H1 (cell line): ENCODE results near the gene TMPRSS11F. TPM values are rescaled to one million over a fixed set of nuclear protein-coding genes. Genes with fewer than 3 reads are reported as not detected.
A peak's percentile ranks its signal among the peaks of the same experiment; 100 is the strongest.

Experiments
- CTCF ChIA-PET: fragments of 300-600 bp; sonication (Branson Sonifier 250); formaldehyde crosslinking; loops from one replicate; lab custom pipeline; 2021; ENCODE audit not compliant: partially characterized antibody; lab: Charles Lee
- POLR2A ChIA-PET: fragments of 300-600 bp; sonication (Branson Sonifier 250); formaldehyde crosslinking; loops from one replicate; lab custom pipeline; 2021; ENCODE audit warnings: inconsistent platforms; ENCODE audit not compliant: partially characterized antibody; lab: Charles Lee
- DNase-seq, 2 experiments: peaks; one replicate each; pipeline versions ENCODE4 v3.0.0 to v3.0.0-alpha.2; 2010 to 2022; ENCODE audit warnings: low spot score in 2 of 2, low read depth in 1 of 2, mixed read lengths in 1 of 2
- FAIRE-seq: peaks from 2 replicates; lab custom pipeline; 2011; peaks lifted over from hg19 to GRCh38; lab: Jason Lieb, UNC
- H2AFZ ChIP-seq: 2 replicates; pipeline ENCODE4 v1.8.1; 2012; ENCODE audit warnings: low read length, inconsistent platforms
- H2AK5ac ChIP-seq: 2 replicates; pipeline ENCODE4 v1.6.1; 2013; ENCODE audit warnings: low read depth, low read length
- H2BK120ac ChIP-seq: replicated peaks from 2 replicates; pipeline ENCODE3; 2013; ENCODE audit warnings: low read depth, low read length, inconsistent platforms
- H2BK12ac ChIP-seq: 2 replicates; pipeline ENCODE4 v1.6.1; 2013; ENCODE audit warnings: low read depth, low read length
- H2BK15ac ChIP-seq: 2 replicates; pipeline ENCODE4 v1.6.1; 2013; ENCODE audit warnings: low read length
- H2BK20ac ChIP-seq: 2 replicates; pipeline ENCODE4 v1.6.1; 2013; ENCODE audit warnings: low read length
- H2BK5ac ChIP-seq: 2 replicates; pipeline ENCODE4 v1.6.1; 2013; ENCODE audit warnings: low read depth, low read length
- H3K14ac ChIP-seq: 2 replicates; pipeline ENCODE4 v1.6.1; 2013; ENCODE audit warnings: inconsistent platforms; ENCODE audit not compliant: insufficient read length
- H3K18ac ChIP-seq: 2 replicates; pipeline ENCODE4 v1.6.1; 2013; ENCODE audit warnings: low read length; ENCODE audit errors: extremely low read depth
- H3K23ac ChIP-seq: 2 replicates; pipeline ENCODE4 v1.6.1; 2013; ENCODE audit warnings: inconsistent platforms; ENCODE audit not compliant: insufficient read length
- H3K23me2 ChIP-seq: 2 replicates; pipeline ENCODE4 v1.6.1; 2013; ENCODE audit warnings: low read depth, low read length
- H3K27ac ChIP-seq: 2 replicates; pipeline ENCODE4 v1.6.1; 2011; ENCODE audit warnings: low read depth, low read length, inconsistent platforms
- H3K27me3 ChIP-seq, 4 experiments: replicated peaks in 1 of 4; 1 replicate in 1 of 4; 2 replicates in 3 of 4; pipeline versions ENCODE4 v1.6.1 to v1.8.1; 2011 to 2013; ENCODE audit warnings: low read length in 3 of 4, mild to moderate bottlenecking in 3 of 4, inconsistent platforms in 2 of 4, mixed read lengths in 2 of 4, moderate library complexity in 1 of 4; ENCODE audit not compliant: control insufficient read depth in 3 of 4, insufficient read depth in 3 of 4; ENCODE audit errors: extremely low read depth in 1 of 4
- H3K36me3 ChIP-seq, 4 experiments: 2 replicates each; pipeline versions ENCODE4 v1.6.1 to v1.8.1; 2011 to 2013; ENCODE audit warnings: mild to moderate bottlenecking in 4 of 4, low read length in 3 of 4, moderate library complexity in 2 of 4, control low read depth in 1 of 4, inconsistent platforms in 1 of 4; ENCODE audit not compliant: insufficient read depth in 4 of 4, control insufficient read depth in 2 of 4
- H3K4ac ChIP-seq: replicated peaks from 2 replicates; pipeline ENCODE3; 2013; ENCODE audit warnings: low read length, low read depth, mixed read lengths, inconsistent platforms; ENCODE audit not compliant: insufficient read length
- H3K4me1 ChIP-seq, 4 experiments: replicated peaks in 1 of 4; 1 replicate in 1 of 4; 2 replicates in 3 of 4; pipeline versions ENCODE4 v1.6.1 to v1.8.1; 2011 to 2013; ENCODE audit warnings: low read length in 3 of 4, inconsistent platforms in 2 of 4, mixed read lengths in 1 of 4; ENCODE audit not compliant: insufficient read depth in 4 of 4, control insufficient read depth in 3 of 4
- H3K4me2 ChIP-seq, 2 experiments: 2 replicates each; pipeline versions ENCODE4 v1.6.1 to v1.8.1; 2011 to 2013; ENCODE audit warnings: low read depth in 2 of 2, low read length in 2 of 2, control low read depth in 1 of 2, inconsistent platforms in 1 of 2, mild to moderate bottlenecking in 1 of 2; ENCODE audit not compliant: insufficient read depth in 1 of 2
- H3K4me3 ChIP-seq, 4 experiments: fragments of 200-600, 300-600 bp in 1 of 4; sonication (generic), shearing (Covaris generic), sonication (Bioruptor Twin) in 1 of 4; 2 replicates each; pipeline versions ENCODE4 v1.5.1 to v1.8.1; 2011 to 2016; ENCODE audit warnings: low read length in 4 of 4, low read depth in 3 of 4, control low read depth in 2 of 4, inconsistent platforms in 2 of 4, mild to moderate bottlenecking in 2 of 4, mixed read lengths in 1 of 4, moderate library complexity in 1 of 4; ENCODE audit not compliant: insufficient read depth in 2 of 4; ENCODE audit errors: extremely low read depth in 1 of 4
- H3K56ac ChIP-seq: replicated peaks from 2 replicates; pipeline ENCODE3; 2013; ENCODE audit warnings: low read depth, mild to moderate bottlenecking, mixed read lengths, low read length, inconsistent platforms; ENCODE audit not compliant: insufficient read length
- H3K79me1 ChIP-seq: 2 replicates; pipeline ENCODE4 v1.6.1; 2013; ENCODE audit warnings: low read depth, low read length, control low read depth
- H3K79me2 ChIP-seq, 2 experiments: 2 replicates each; pipeline versions ENCODE4 v1.6.1 to v1.8.1; 2012 to 2013; ENCODE audit warnings: low read length in 2 of 2, mild to moderate bottlenecking in 2 of 2, inconsistent platforms in 1 of 2; ENCODE audit not compliant: insufficient read depth in 2 of 2, control insufficient read depth in 1 of 2
- H3K9ac ChIP-seq, 4 experiments: replicated peaks in 1 of 4; 1 replicate in 1 of 4; 2 replicates in 3 of 4; pipeline versions ENCODE4 v1.6.1 to v1.8.1; 2011 to 2013; ENCODE audit warnings: low read depth in 3 of 4, low read length in 3 of 4, control low read depth in 2 of 4, mild to moderate bottlenecking in 2 of 4, moderate library complexity in 2 of 4, inconsistent platforms in 1 of 4; ENCODE audit errors: extremely low read depth in 1 of 4
- H3K9me3 ChIP-seq, 2 experiments: 2 replicates each; pipeline versions ENCODE4 v1.6.1 to v1.8.1; 2012 to 2013; ENCODE audit warnings: mild to moderate bottlenecking in 2 of 2, moderate library complexity in 2 of 2, control low read depth in 1 of 2, inconsistent platforms in 1 of 2, low read depth in 1 of 2, low read length in 1 of 2, mixed read lengths in 1 of 2; ENCODE audit not compliant: insufficient read depth in 2 of 2
- H4K20me1 ChIP-seq, 2 experiments: replicated peaks in 1 of 2; 2 replicates each; pipeline versions ENCODE3 to v1.8.1; 2011 to 2013; ENCODE audit warnings: inconsistent platforms in 2 of 2, low read length in 2 of 2, mild to moderate bottlenecking in 1 of 2; ENCODE audit not compliant: insufficient read depth in 2 of 2, control insufficient read depth in 1 of 2
- H4K5ac ChIP-seq: 2 replicates; pipeline ENCODE4 v1.6.1; 2013; ENCODE audit warnings: low read length, low read depth, mixed read lengths, inconsistent platforms; ENCODE audit not compliant: insufficient read length
- H4K8ac ChIP-seq: 2 replicates; pipeline ENCODE4 v1.8.0; 2013; ENCODE audit warnings: mild to moderate bottlenecking, moderate library complexity, low read length, inconsistent platforms; ENCODE audit not compliant: insufficient read depth; ENCODE audit errors: extremely low read depth
- H4K91ac ChIP-seq: replicated peaks from 2 replicates; pipeline ENCODE3; 2013; ENCODE audit warnings: low read length, mixed read lengths, inconsistent platforms; ENCODE audit not compliant: insufficient read length
- ATF2 ChIP-seq: IDR thresholded peaks from 2 replicates; pipeline ENCODE4 v1.6.1; 2012; ENCODE audit warnings: low read length, inconsistent platforms
- BACH1 ChIP-seq: IDR thresholded peaks from 2 replicates; pipeline ENCODE4 v1.6.1; 2012; ENCODE audit warnings: low read length, improper control_type of control experiment
- RBBP5 ChIP-seq: IDR thresholded peaks from 2 replicates; pipeline ENCODE4 v1.7.1; 2012; ENCODE audit warnings: low read depth, mild to moderate bottlenecking, inconsistent platforms, low read length, moderate library complexity, borderline replicate concordance
- TCF12 ChIP-seq: IDR thresholded peaks from 2 replicates; pipeline ENCODE4 v1.6.1; 2011; ENCODE audit warnings: low read depth, mild to moderate bottlenecking, low read length
- WGBS, 2 experiments: shearing (Covaris generic) in 1 of 2; methylation state at CpG; one replicate each; pipeline versions ENCODE4 v1.1.6 to v1.1.7; 2013 to 2015; ENCODE audit warnings: low lambda C conversion rate in 2 of 2, mixed read lengths in 2 of 2, inconsistent platforms in 1 of 2, low coverage in 1 of 2, missing lambda C conversion rate in 1 of 2; ENCODE audit not compliant: insufficient replicate concordance in 2 of 2, insufficient coverage in 1 of 2, insufficient read length in 1 of 2; ENCODE audit errors: extremely low coverage in 1 of 2, missing lambda C conversion rate in 1 of 2; 5-methylcytosine and 5-hydroxymethylcytosine counted together
- polyA plus RNA-seq, 7 experiments: library from polyadenylated mRNA; depleted of rRNA in 3 of 7; stranded (reverse) in 5 of 7; unstranded in 2 of 7; fragments of >200 nt in 5 of 7; fragments of 200-250 nt in 2 of 7; gene quantifications; 1 replicate in 5 of 7; 2 replicates in 1 of 7; 4 replicates in 1 of 7; pipeline versions ENCODE4 v1.2.1 to v1.2.3, GENCODE V29; 2011 to 2013; ENCODE audit warnings: missing spikeins in 2 of 7, mixed read lengths in 2 of 7
- total RNA-seq: library from RNA; stranded (reverse); fragmentation: NEBNext Ultra II Directional; extraction: Animal tissue kit (Norgen Biotek cat#: 25700); gene quantifications from 2 replicates; pipeline ENCODE4 v1.2.1, GENCODE V29; 2021

The TMPRSS11F gene
- total and polyA plus RNA-seq, 2 of the 8 experiments (the other 6 are each of a cell fraction or from before 2014, with no cell fraction given) = not detected

DNA sequence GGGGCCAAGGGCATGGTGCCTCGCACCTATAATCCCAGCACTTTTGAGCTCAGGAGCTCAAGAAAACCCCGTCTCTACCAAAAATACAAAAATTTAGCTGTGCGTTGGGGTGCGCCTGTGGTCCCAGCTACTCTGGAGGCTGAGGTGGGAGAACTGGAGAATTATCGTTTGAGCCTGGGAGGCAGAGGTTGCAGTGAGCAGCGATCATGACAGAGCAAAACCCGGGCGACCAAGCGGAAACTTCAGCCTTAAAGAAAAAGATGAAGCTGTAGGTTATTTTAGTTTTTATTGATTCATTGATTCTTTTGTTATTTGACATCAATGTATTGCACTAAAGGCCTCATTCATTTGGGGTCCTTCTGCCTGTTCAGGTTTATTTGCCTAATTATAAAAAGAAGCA lies 5.4 kb downstream of the TMPRSS11F start:
- Histone ChIP-seq H3K23ac (no peak overlapping the region), H2BK120ac (no peak overlapping the region), H4K5ac (no peak overlapping the region), H3K18ac (no peak overlapping the region), H3K79me1 (no peaks in the 10 kb centered on the region), H4K91ac (no peak overlapping the region), H3K79me2 (no peaks in the 10 kb centered on the region), H3K9me3 (no peaks in the 10 kb centered on the region; a peak in 1 of 4 replicates), H3K23me2 (no peaks in the 10 kb centered on the region), H2BK15ac (no peak overlapping the region), H2AK5ac (no peak overlapping the region), H2BK12ac (no peak overlapping the region; the same call in 1 of the 2 replicates), H3K4ac (no peak overlapping the region), H2BK20ac (no peak overlapping the region), H4K8ac (peak overlapping the region; percentile 21; the same call in 1 of the 2 replicates), H3K9ac (no peak overlapping the region), H3K14ac (no peak overlapping the region), H3K27ac (no peak overlapping the region; the same call in 1 of the 2 replicates), H2BK5ac (peak overlapping the region; percentile 17; the same call in 1 of the 2 replicates), H3K56ac (no peak overlapping the region), H3K4me2 (no peak overlapping the region), H2AFZ (no peak overlapping the region), H3K4me1 (peaks cover 0 to 8% (median 4%) of the 10 kb centered on the region in 4 experiments; a peak in 4 of 7 replicates)
- ChIA-PET POLR2A (no interaction called here), CTCF (interaction anchor here (1.9 kb wide), 1 partner anchor 57 kb away, joined by 3 read pairs; no protein-coding TSS in a partner anchor)
- 83% methylated on average over 8 of the region's 9 CpGs; no CpG with 5 or more reads in 1 of the 2 experiments for WGBS, 2 experiments
- FAIRE-seq (no peak), DNase-seq (no peak)
- TF ChIP-seq TCF12 (no peak), RBBP5 (no peak), ATF2 (no peak), BACH1 (peak; percentile 74)
- TF ChIP-seq, all 59 proteins: peak for 1
- no peak overlapping the region for H3K4me3 ChIP-seq
- no peaks in the 10 kb centered on the region for H3K27me3 ChIP-seq
- H3K36me3 ChIP-seq = no peaks in the 10 kb centered on the region
- no peaks in the 10 kb centered on the region for H4K20me1 ChIP-seq
